Inferior parietal cortex (tissue), 1 donor: Measurements from ENCODE around the gene KPNA4.
"Not testable (repeated sequence)": the region's sequence is repeated elsewhere in the genome, so short reads cannot be mapped to it uniquely, and the experiment has no call there.

Experiments
- DNase-seq: peaks from one replicate; pipeline ENCODE4 v3.0.0-alpha.2; 2016; ENCODE audit errors: extremely low spot score

The KPNA4 gene

DNA sequence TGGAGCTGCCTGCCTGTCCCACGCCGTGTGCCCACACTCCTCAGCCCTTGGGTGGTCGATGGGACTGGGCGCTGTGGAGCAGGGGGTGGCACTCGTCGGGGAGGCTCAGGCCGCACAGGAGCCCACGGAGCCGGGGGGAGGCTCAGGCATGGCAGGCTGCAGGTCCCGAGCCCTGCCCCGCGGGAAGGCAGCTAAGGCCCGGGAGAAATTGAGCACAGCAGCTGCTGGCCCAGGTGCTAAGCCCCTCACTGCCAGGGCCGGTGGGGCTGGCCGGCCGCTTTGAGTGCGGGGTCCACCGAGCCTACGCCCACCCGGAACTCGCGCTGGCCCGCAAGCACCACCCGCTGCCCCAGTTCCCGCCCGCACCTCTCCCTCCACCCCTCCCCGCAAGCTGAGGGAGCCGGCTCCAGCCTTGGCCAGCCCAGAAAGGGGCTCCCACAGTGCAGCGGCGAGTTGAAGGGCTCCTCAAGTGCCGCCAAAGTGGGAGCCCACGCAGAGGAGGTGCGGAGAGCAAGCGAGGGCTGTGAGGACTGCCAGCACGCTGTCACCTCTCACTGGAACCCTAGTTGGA, 8.7 kb upstream of the KPNA4 start:
- not testable (repeated sequence) for DNase-seq

DNA sequence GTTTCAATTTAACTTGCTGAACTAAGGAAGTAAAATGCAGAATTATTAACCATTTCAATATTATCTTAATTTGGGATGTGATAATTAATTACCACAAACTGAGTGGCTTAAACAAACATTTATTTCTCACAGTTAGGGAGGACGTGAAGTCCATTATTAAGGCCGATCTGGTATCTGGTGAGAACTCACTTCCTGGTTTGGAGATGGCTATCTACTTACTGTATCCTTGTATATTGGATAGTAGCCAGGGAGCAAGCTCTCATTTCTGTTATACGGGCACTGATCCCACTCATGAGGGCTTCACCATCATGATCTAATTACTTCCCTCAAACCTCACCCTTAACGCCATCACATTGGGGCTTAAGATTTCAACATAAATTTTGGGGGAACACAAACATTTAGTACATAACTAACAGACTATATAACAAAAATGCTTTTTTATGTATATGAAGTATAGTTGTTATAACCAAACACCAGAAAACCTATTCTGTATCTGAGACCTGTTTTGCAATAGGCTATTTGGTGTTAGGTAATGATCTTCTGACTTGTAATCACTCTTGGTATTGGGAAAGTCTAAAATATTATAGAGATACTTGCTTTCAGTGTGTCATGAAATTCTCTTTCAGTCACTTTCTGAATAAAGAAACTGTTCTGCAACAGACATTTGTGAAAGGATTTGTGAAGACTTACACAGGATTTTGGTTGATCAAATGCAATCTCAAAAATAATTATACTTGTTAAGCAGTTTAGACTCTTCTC, 4.7 kb upstream of the KPNA4 start:
- no peak for DNase-seq

DNA sequence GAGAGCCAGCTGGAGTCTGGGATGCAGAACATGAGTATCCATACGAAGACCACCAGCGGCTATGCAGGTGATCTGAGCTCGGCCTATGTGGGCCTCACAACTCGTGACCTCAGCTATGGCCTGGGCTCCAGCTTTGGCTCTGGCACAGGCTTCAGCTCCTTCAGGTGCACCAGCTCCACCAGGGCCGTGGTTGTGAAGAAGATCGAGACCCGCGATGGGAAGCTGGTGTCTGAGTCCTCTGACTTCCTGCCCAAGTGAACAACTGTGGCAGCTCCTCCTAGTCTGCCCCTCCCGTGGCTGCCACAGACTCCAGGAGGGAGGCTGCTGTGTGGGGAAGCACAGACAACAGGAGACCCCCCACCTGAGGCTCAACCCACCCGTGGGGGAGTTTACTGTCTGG, 3.6 kb upstream of the KPNA4 start:
- no peak for DNase-seq

DNA sequence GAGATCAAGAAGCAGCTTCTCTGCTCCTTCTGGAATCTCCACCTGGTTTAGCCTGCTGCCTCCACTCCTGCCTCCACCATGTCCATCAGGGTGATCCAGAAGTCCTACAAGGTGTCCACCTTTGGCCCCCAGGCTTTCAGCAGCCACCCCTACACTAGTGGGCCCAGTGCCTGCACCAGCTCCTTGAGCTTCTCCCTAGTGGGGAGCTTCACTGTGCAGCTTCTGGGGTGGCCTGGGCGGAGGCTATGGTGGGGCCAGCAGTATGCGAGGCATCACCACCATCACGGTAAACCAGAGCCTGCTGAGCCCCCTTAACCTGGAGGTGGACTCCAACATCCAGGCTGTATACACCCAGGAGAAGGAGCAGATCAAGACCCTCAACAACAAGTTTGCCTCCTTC, 2.4 kb upstream of the KPNA4 start:
- DNase-seq: no peak

DNA sequence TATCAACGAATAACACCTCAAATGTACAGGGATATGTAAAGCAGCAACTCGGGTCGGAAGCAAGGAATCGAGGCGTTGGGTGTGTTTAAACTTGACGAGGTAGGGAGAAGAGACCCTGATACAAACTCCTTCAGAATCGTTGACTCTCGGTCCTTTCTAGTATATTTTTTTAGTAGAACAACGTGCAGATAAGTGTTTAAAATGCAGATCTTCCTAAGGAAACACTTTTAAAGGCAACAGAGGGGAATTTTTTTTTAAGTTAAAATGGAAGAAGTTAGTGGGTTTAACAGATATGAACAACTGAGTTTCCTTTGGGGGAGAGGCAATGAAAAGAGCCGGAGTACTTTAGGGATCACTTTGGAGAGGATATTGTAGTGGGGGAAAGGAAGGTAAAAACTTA, 1.1 kb upstream of the KPNA4 start:
- DNase-seq: no peak

DNA sequence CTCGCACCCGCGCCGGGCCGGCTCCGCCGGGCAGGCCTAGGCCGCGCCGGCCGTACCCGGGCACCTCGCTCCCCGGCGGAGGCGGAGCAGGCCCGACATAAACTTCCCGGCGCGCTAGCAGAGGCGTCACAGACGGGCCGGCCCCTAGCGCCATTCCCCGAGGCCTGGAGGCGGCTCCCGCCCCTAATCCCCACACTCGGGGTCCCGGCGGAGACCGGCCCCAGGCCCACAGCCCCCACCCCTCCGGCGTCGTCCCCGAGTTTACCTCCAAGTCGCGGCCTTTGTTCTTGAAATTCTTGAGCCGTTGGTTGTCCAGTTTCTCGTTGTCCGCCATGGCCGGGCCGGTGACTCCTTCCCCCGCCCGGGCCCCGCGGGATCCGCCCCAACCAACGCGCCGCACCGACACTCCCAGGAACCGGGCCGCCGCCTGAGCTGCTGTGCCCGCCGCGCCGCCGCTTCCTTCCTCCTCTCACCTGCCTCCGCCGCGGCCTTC, 376 bp downstream of the KPNA4 start:
- no peak for DNase-seq

DNA sequence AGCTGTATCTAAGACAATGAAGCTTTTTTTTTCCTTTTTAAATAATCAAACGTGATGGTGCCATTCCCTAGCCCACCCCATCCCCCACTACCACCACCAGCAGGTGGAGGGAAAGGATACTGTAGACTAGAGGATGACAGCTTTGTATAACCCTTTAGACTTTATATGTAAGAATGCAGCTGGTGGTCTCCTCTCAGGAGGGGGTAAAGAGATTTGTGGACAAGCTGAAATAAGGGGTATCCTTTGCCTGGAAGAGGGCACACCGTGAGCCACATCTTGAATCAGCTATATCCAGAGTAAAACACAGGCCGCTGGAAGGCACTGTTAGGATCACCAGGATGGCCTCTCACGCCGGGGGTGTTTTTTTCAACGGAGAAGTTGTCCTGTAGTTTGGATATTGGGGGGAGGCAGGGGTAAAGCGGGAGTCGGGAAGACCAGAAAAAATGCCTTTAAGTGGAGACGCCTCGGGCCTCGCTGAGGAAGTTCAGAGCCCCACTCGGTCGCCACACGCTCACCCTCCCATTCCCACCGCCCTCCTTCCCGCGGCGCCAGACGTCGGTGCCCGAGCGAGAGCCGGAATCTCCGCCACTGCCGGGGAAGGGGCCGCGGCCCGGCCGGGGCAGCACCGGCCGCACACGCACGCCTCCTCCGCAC, 986 bp downstream of the KPNA4 start:
- DNase-seq: no peak

DNA sequence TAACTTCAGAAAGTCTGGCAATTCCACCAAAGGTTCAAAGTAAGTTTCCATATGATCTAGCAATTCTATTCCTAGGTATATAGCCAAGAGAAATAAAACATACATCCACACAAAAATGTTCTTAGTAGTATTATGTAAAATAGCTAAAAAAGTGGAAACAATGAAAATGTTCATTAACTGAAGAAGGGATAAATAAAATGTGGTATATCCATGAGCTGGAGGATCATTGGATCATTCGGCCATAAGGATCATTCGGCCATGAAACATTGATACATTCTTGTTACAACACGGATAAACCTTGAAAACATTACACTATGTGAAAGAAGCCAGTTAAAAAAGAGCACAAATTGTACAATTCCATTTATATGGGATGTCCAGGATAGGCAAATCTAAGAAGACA, 2.4 kb downstream of the KPNA4 start:
- DNase-seq: no peak

DNA sequence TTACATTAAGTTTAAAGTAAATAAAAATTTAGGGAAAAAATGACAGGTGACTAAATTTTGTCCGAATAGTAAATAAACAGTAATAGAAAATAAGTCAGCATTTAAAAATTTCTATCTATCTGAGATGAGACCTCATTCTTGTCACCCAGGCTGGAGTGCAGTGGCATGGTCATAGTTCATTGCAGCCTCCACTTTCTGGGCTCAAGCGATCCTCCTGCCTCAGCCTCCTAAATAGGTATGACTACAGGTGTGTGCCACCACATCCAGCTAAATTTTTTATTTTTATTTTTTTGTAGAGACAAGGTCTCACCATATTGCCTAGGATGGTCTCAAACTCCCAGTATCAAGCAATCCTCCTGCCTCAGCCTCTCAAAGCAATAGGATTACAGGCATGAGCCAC, 7.8 kb downstream of the KPNA4 start:
- no peak for DNase-seq

DNA sequence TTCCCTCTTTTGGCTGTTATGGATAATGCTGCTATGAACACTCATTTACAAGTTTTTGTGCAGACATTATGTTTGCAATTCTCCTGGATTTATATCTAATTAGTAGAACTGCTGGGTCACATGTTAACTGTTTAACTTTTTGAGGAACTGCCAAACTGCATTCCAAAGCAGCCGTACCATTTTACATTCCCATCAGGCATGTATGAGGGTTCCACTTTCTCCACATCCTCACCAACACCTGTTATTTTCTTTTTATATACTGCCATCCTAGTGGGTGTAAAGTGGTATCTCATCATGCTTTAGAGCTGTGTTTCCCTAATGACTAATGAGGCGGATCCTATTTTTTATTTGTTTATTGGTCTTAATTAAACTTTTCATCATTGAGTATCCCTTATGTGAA, 9.2 kb downstream of the KPNA4 start:
- DNase-seq: no peak

DNA sequence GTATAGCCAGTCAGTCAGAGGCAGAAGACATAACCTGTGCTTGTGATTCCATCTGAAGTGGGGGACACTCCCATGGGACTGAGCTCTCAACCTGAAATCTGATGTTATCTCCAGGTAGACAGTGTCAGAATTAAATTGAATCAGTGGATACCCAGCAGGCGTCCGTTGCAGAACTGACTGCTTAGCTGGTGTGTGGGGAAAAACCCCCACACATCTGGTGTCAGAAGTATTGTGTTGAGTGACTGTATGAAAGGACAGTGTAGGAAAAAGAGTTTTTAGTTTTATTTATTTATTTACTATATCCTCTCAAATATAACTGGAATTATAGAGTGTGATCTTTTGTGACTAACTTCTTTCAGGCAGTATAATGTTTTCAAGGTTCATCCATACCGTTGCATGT, 10.4 kb downstream of the KPNA4 start:
- no peak for DNase-seq

DNA sequence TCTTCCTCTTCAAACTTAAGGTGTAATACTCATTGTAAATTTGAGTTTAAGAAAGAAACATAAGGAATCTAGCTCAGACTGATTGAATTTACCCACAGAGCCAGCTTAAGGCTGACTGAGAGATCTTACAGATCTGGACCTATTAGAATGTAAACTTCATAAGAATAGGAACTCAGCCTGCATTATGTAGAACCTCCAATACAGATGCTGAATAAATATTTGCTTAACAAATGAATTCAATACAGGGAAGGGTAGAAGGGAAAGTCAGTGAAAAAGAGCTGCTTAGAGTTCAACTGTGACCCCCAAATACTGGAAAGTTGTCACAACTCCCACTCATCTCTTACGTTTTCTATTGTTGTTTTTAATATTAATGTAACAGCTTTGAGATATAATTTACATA, 11.5 kb downstream of the KPNA4 start:
- no peak for DNase-seq

DNA sequence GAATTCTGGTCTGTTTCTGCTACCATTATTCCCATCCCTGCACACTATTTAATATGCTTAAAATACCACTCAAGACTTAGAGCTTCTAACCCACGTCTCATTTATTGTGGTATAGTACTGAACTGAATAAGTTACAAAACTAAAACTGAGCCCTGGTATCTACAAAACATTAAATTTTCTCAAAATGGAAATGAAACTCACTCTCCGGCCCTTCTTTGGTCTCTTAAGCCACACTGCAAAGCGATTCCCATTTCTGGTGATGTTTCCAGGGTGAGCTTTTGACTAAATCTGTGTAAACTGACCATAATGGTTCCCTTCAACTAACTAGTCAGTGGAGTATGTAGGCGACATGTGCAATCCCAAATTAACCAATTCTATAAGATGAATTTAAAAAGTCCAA, 18.6 kb downstream of the KPNA4 start:
- DNase-seq: no peak

DNA sequence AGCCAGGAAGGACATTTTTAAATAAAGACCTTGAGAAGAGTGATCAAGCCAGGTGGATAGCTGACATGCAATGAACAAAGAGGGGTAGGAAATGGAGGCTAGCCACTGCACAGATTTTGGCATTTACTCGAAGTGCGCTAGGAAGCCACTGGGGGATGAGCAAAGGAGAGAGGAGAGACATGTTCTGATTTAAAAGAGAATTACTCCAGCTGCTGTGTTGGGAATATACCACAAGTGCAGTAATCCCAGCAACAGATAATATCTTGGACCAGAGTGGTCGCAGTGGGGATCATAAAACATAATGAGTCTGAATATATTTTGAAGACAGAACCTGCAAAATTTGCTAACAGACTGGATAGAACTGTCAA, 19.9 kb downstream of the KPNA4 start:
- no peak for DNase-seq

DNA sequence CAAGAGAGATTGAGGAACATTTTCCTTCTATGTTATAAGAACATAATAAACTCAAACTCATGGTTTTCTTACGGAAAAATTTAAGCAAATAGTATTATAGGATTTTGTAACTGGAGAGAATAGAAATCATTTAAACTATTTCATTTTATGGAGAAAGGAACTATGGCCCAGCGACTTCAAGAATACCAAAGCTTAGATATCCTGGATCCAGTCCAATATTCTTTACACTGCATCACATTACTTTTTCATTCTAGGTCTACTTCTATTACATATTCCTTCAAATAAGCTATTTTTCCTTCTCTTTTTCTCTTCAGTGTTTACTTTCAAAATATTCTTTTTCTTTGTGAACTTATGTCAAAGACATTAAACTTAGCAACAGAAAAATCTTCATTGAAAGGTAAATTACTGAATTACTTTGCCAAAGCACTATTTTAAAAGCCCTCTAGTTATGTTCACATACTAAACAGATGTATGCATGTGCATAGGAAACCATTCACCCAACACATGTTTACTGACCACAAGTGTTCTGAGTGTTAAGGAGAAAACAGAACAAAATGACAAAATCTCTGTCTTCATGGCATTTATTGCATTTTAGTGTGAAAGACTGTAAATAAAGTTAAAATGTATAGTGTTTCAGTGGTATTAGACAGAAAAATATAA, 20.4 kb downstream of the KPNA4 start:
- no peak for DNase-seq

DNA sequence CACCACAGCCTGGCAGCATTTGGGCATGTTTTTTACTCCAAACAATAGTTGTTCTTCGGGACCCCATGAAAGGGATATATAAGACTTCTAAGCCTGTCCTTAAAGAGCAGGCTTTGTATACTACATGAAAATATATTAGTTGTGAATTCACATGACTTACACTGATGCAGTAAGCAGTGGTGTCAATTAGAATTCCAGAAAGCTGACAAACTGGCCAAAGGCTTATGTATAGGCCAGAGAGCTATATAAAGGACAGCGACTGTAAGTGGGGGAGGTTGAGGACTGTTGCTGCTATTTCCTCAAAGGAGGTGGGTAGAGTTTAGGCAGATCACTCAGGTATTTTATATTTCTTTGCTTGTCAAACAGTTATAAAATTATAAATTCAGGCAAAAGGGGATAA, 24.8 kb downstream of the KPNA4 start:
- no peak for DNase-seq

DNA sequence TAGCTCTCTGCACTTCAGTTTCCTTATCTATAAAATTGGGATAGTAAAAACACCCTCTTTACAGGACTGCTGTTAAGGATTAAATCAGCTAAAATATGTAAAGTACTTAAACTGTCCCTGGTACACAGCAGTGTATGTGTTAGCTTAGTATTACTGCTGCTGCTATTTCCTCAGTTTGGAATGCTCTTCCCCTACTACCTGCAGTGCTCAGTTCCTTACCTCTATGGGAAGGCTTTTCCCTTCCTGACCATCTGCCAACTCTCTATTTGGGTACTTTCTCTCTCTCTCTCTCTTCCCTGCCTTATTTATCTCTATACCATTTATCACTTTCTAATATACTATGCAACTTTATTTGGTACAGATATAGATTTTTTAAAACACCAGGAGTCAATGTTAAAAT, 26.5 kb downstream of the KPNA4 start:
- no peak for DNase-seq

DNA sequence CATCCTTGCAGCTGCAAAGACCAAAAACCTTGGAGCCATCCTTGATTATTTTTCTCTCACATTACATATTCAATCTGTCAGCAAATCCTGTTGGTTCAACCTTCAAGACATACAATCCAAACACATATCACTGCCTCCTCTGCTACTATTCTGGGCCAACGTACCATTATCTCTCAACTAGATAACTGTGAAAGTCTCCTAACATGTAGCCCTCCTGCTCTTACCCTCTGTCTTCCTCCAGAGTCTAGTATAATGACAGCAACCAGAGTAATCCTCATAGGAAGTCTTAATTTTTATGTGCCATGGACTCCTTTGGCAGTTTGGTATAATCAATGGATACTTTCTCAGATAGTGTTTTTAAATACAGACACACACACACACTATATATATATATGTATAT, 27.6 kb downstream of the KPNA4 start:
- DNase-seq: no peak

DNA sequence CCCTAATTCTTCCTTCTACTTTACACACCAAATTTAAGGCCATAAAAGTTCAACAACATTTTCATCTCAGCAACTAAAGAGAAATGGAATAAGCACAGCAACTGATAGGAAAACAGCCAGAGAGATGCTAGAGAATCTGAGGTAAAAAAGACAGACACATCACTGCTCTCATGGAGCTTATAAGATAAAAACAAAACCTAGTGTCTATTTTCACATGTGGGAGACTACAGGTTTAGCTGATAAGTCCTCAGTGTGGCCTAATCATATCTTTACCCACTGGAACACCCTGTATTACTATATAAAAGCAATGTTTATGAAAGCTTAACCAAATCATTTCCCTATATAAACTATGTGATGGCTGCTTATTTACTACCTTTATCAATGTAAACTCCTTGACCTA, 33.0 kb downstream of the KPNA4 start:
- no peak for DNase-seq

DNA sequence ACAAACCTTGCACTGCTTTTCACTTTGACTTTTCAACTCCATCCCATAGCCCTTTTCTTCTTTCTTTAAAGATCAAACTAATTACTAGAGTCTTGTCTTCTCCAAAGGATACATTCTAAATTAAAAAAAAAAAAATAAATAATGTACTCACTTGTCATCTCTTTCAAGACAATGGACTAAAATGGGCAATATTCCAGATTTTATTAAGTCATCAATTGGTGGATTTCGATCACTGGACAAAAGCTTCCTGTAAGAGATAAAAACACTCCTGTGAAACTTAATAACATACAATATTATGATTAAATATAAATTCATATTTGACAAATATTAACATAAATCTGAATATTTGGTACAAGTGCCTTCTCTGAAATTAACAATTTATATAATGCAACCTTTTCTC, 34.1 kb downstream of the KPNA4 start:
- no peak for DNase-seq

DNA sequence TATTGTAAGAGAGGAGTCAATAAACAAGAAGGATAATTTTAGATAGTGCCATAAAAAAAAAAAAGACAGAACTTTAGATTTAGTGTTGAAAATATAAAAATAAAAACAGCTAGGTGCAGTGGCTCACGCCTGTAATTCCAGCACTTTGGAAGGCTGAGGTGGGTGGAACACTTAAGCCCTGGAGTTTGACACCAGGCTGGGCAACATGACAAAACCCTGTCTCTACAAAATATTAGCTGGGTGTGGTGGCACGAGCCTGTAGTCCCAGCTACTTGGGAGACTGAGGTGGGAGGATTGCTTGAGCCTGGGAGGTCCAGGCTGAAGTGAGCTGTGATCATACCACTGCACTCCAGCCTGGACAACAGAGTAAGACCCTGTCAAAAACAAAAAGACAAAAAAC, 49.0 kb downstream of the KPNA4 start:
- DNase-seq: not testable (repeated sequence)

DNA sequence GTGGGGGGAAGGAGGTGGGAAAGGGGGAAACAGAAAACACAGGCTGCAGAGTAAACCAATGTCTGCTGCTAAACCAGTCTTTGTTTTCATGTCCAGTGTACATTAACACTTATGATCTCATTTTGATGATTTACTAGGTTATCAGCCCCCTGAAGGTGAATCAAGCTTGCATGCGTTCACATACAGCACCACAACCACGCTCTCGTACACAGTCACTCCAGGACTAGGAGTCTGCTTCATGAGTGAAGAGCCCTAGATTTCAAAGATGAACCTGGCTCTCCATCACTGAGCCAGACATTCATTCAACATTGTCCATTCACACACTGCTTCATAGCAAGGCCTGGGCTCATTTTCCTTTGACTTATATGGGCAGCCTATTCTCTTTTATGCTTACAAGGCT, 64.0 kb downstream of the KPNA4 start:
- DNase-seq: no peak

DNA sequence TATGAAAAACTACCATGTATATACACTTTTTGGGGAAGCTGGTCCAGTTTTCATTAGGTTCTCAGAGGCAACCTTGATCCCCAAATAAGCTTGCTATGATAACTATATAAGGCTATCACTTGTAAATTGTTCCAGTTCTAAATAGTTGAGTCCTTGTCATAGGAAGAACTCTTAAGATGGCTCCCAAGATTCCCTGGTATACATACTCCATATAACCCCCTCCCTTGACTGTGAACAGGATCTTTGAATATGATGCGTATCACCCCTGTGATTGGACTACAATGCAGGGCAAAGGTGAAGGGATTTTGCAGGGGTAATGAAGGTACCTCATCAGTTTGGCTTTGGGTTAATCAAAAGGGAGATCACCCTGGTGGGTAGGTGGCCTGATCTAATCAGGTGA, 67.2 kb downstream of the KPNA4 start:
- DNase-seq: no peak
